Hindlimb muscle (tissue), 1 donor: Measurements from ENCODE around the gene SIGLEC1. TPM values are rescaled to one million over a fixed set of nuclear protein-coding genes. Genes with fewer than 3 reads are reported as not detected.

Source experiments
- DNase-seq: peaks from one replicate; pipeline ENCODE4 v3.0.0-alpha.2; 2013
- polyA plus RNA-seq: library from polyadenylated mRNA; unstranded; fragments of 120-200 nt; gene quantifications from one replicate; pipeline ENCODE4 v1.2.1, GENCODE V29; 2013; ENCODE audit not compliant: insufficient read length

The SIGLEC1 gene
- polyA plus RNA-seq, 1 donor: 4.6 TPM

GRCh38 chr20:3727401-3728021 is 15.1 kb upstream of the SIGLEC1 start:
- DNase-seq: peak; percentile 32

GRCh38 chr20:3724356-3724755 is 12.0 kb upstream of the SIGLEC1 start:
- no peak for DNase-seq

- DNase-seq: no peak
These were observed 10.9 kb upstream of the SIGLEC1 start for GRCh38 chr20:3723284-3723683.

GRCh38 chr20:3721912-3722311 is 9.5 kb upstream of the SIGLEC1 start:
- no peak for DNase-seq

- no peak for DNase-seq
These were observed 8.2 kb upstream of the SIGLEC1 start for GRCh38 chr20:3720626-3721025.

- DNase-seq: no peak
These were observed 7.7 kb upstream of the SIGLEC1 start for GRCh38 chr20:3720068-3720467.

- DNase-seq: no peak
These were observed 6.6 kb upstream of the SIGLEC1 start for GRCh38 chr20:3719046-3719445.

- DNase-seq: no peak
These were observed 3.9 kb upstream of the SIGLEC1 start for GRCh38 chr20:3716195-3716834.

- no peak for DNase-seq
These were observed 1.7 kb upstream of the SIGLEC1 start for GRCh38 chr20:3714092-3714491.

GRCh38 chr20:3711484-3711941 is 887 bp downstream of the SIGLEC1 start:
- DNase-seq: no peak

- DNase-seq: peak; percentile 71
These were observed 1.5 kb downstream of the SIGLEC1 start for GRCh38 chr20:3710703-3711483.

- DNase-seq: no peak
These were observed 2.4 kb downstream of the SIGLEC1 start for GRCh38 chr20:3710011-3710466.

GRCh38 chr20:3707508-3707899 is 4.9 kb downstream of the SIGLEC1 start:
- DNase-seq: no peak

- DNase-seq: no peak
These were observed 5.5 kb downstream of the SIGLEC1 start for GRCh38 chr20:3706774-3707507.

- no peak for DNase-seq
These were observed 6.2 kb downstream of the SIGLEC1 start for GRCh38 chr20:3705970-3706739.

- DNase-seq: no peak
These were observed 6.9 kb downstream of the SIGLEC1 start for GRCh38 chr20:3705491-3705969.

- no peak for DNase-seq
These were observed 8.3 kb downstream of the SIGLEC1 start for GRCh38 chr20:3704087-3704486.

GRCh38 chr20:3702611-3703391 is 9.6 kb downstream of the SIGLEC1 start:
- no peak for DNase-seq

- no peak for DNase-seq
These were observed 11.1 kb downstream of the SIGLEC1 start for GRCh38 chr20:3701061-3701998.

GRCh38 chr20:3699037-3699436 is 13.4 kb downstream of the SIGLEC1 start:
- no peak for DNase-seq
